Sigmoid colon (tissue), 7 donors: ENCODE results near the gene USP32. TPM values are rescaled to one million over a fixed set of nuclear protein-coding genes. Genes with fewer than 3 reads are reported as not detected.
"Not testable (repeated sequence)": the region's sequence is repeated elsewhere in the genome, so short reads cannot be mapped to it uniquely, and the experiment has no call there.

Source experiments
- DNase-seq: peaks from one replicate; pipeline ENCODE4 v3.0.0-alpha.2; 2019
- H3K27ac ChIP-seq, 4 donors: fragments of 200-600 bp; sonication (generic); one replicate each; pipeline ENCODE4 v1.5.1; 2016 to 2019; ENCODE audit warnings: mild to moderate bottlenecking in 1 of 4
- H3K27me3 ChIP-seq, 3 donors: fragments of 200-600 bp; sonication (generic); one replicate each; pipeline ENCODE4 v1.5.1; 2019; ENCODE audit warnings: mild to moderate bottlenecking in 1 of 3
- H3K36me3 ChIP-seq, 4 donors: fragments of 200-600 bp; sonication (generic); one replicate each; pipeline ENCODE4 v1.5.1; 2016 to 2019
- H3K4me1 ChIP-seq, 4 donors: fragments of 200-600 bp; sonication (generic); one replicate each; pipeline ENCODE4 v1.5.1; 2017 to 2019
- H3K4me3 ChIP-seq, 4 donors: fragments of 200-600 bp; sonication (generic); one replicate each; pipeline ENCODE4 v1.5.1; 2017 to 2019; ENCODE audit warnings: mild to moderate bottlenecking in 2 of 4, moderate library complexity in 1 of 4
- H3K9me3 ChIP-seq, 4 donors: fragments of 200-600 bp in 3 of 4; sonication (generic) in 3 of 4; one replicate each; pipeline versions ENCODE4 v1.5.1 to v1.6.1; 2013 to 2019
- CTCF ChIP-seq, 4 experiments: fragments of 450-650 bp in 3 of 4; fragments of 200-600 bp in 1 of 4; IDR thresholded peaks; one replicate each; pipeline ENCODE4 v1.5.1; 2016 to 2019; ENCODE audit warnings: antibody characterized with exemption in 4 of 4, mild to moderate bottlenecking in 3 of 4, moderate library complexity in 2 of 4
- EP300 ChIP-seq, 4 donors: sonication (generic); formaldehyde crosslinking; IDR thresholded peaks; one replicate each; pipeline ENCODE4 v1.6.1; 2017; ENCODE audit warnings: antibody characterized with exemption in 4 of 4
- POLR2A ChIP-seq, 2 donors: fragments of 450-650 bp; IDR thresholded peaks; one replicate each; pipeline ENCODE4 v1.6.1; 2016; ENCODE audit warnings: antibody characterized with exemption in 2 of 2, mild to moderate bottlenecking in 2 of 2, moderate library complexity in 2 of 2
- POLR2AphosphoS5 ChIP-seq, 4 donors: sonication (generic); formaldehyde crosslinking; IDR thresholded peaks; one replicate each; pipeline ENCODE4 v1.6.1; 2017; ENCODE audit warnings: antibody characterized with exemption in 4 of 4
- WGBS, 2 donors: extraction: QIAGEN DNeasy Blood & Tissue Kit; methylation state at CpG; one replicate each; pipeline ENCODE4 v1.1.7; 2013; 5-methylcytosine and 5-hydroxymethylcytosine counted together
- intact Hi-C: fragments of 100-400 bp; cut with DNase I; formaldehyde crosslinking; loops from one replicate; pipeline ENCODE4 v1.15.1; 2023
- polyA plus RNA-seq, 3 donors: library from polyadenylated mRNA; stranded (reverse); fragments of 200-250 nt; gene quantifications; one replicate each; pipeline ENCODE4 v1.2.3, GENCODE V29; 2013
- total RNA-seq, 4 donors: library from RNA; depleted of rRNA; stranded (reverse); fragments of >200 nt; gene quantifications; one replicate each; pipeline ENCODE4 v1.1.0, GENCODE V29; 2016
- donor health status: healthy with polysubstance abuse.
- donor health status: Bipolar disorder and iron deficiency.
- donor health status: healthy.

USP32 gene
- total and polyA plus RNA-seq, 7 donors: 10.6 to 50.9 (median 39.6) TPM

GRCh38 chr17:60435244-60436167 is 43.6 kb upstream of the USP32 start:
- peak; percentile 84 to 95 (median 90) for TF ChIP-seq CTCF (IDR thresholded peaks at IDR 0.05)
- no peak for TF ChIP-seq EP300 (IDR thresholded peaks at IDR 0.05)
- no peak for TF ChIP-seq POLR2A (IDR thresholded peaks at IDR 0.05)
- TF ChIP-seq POLR2AphosphoS5 (IDR thresholded peaks at IDR 0.05): peak; percentile 33 to 72 (median 60)
- intact Hi-C loops: loop anchor here (5.0 to 10.0 kb wide), 3 partner anchors 198 to 301 kb away; no protein-coding TSS in a partner anchor
- peak overlapping the region in 1 of 4 donors; percentile 7 for H3K27ac ChIP-seq
- WGBS, 2 donors: 78 to 79% methylated on average over 28 of the region's 28 CpGs
- no peak overlapping the region for H3K4me3 ChIP-seq
- no peaks in the 10 kb centered on the region for H3K9me3 ChIP-seq
- no peaks in the 10 kb centered on the region for H3K36me3 ChIP-seq
- no peaks in the 10 kb centered on the region for H3K27me3 ChIP-seq
- DNase-seq: peak; percentile 85
- peaks cover 0 to 5% (median 0%) of the 10 kb centered on the region in 4 donors for H3K4me1 ChIP-seq

- H3K4me1 ChIP-seq, DNase-seq, H3K27me3 ChIP-seq, H3K27ac ChIP-seq, H3K9me3 ChIP-seq, H3K4me3 ChIP-seq, H3K36me3 ChIP-seq: not testable (repeated sequence)
- intact Hi-C loops: loop anchor here (10.0 kb wide), 2 partner anchors 211 to 299 kb away; no protein-coding TSS in a partner anchor
- 93 to 98% methylated on average over 4 of the region's 4 CpGs for WGBS, 2 donors
These were observed 41.4 kb upstream of the USP32 start for GRCh38 chr17:60433021-60433997.

GRCh38 chr17:60430561-60430960 is 38.6 kb upstream of the USP32 start:
- DNase-seq, H3K36me3 ChIP-seq, H3K4me1 ChIP-seq, H3K9me3 ChIP-seq, H3K27me3 ChIP-seq, H3K4me3 ChIP-seq, H3K27ac ChIP-seq: not testable (repeated sequence)
- intact Hi-C loops: loop anchor here (10.0 kb wide), 2 partner anchors 214 to 296 kb away; no protein-coding TSS in a partner anchor
- 87 to 90% methylated on average over 7 of the region's 7 CpGs for WGBS, 2 donors

- H3K27ac ChIP-seq, H3K36me3 ChIP-seq, H3K27me3 ChIP-seq, H3K4me1 ChIP-seq, H3K9me3 ChIP-seq, intact Hi-C loops, H3K4me3 ChIP-seq, DNase-seq: not testable (repeated sequence)
- 82 to 85% methylated on average over 6 of the region's 6 CpGs for WGBS, 2 donors
These were observed 36.6 kb upstream of the USP32 start for GRCh38 chr17:60428491-60428890.

GRCh38 chr17:60426596-60426995 is 34.7 kb upstream of the USP32 start:
- no peaks in the 10 kb centered on the region for H3K9me3 ChIP-seq
- H3K27me3 ChIP-seq: no peaks in the 10 kb centered on the region
- 85 to 95% methylated on average over 10 of the region's 10 CpGs for WGBS, 2 donors
- intact Hi-C loops: no loop called here
- no peaks in the 10 kb centered on the region for H3K36me3 ChIP-seq
- TF ChIP-seq CTCF (IDR thresholded peaks at IDR 0.05) (no peak), POLR2AphosphoS5 (IDR thresholded peaks at IDR 0.05) (no peak), EP300 (IDR thresholded peaks at IDR 0.05) (no peak), POLR2A (IDR thresholded peaks at IDR 0.05) (no peak)
- peaks cover 0 to 6% (median 5%) of the 10 kb centered on the region in 4 donors for H3K4me1 ChIP-seq
- no peak overlapping the region for H3K27ac ChIP-seq
- H3K4me3 ChIP-seq: no peak overlapping the region
- no peak for DNase-seq

GRCh38 chr17:60425626-60426025 is 33.7 kb upstream of the USP32 start:
- peaks cover 0 to 15% (median 8%) of the 10 kb centered on the region in 4 donors for H3K4me1 ChIP-seq
- H3K27ac ChIP-seq: no peak overlapping the region
- no peak for DNase-seq
- TF ChIP-seq POLR2AphosphoS5 (IDR thresholded peaks at IDR 0.05) (no peak), EP300 (IDR thresholded peaks at IDR 0.05) (no peak), POLR2A (IDR thresholded peaks at IDR 0.05) (no peak), CTCF (IDR thresholded peaks at IDR 0.05) (no peak)
- H3K27me3 ChIP-seq: no peaks in the 10 kb centered on the region
- intact Hi-C loops: no loop called here
- no peaks in the 10 kb centered on the region for H3K36me3 ChIP-seq
- H3K9me3 ChIP-seq: no peaks in the 10 kb centered on the region
- WGBS, 2 donors: 91 to 94% methylated on average over 6 of the region's 6 CpGs
- no peak overlapping the region for H3K4me3 ChIP-seq
